ENCODE results near the gene DCAF10.
A peak's percentile ranks its signal among the peaks of the same experiment; 100 is the strongest.
"Not testable (repeated sequence)": the region's sequence is repeated elsewhere in the genome, so short reads cannot be mapped to it uniquely, and the experiment has no call there.

Gene DCAF10

DNA sequence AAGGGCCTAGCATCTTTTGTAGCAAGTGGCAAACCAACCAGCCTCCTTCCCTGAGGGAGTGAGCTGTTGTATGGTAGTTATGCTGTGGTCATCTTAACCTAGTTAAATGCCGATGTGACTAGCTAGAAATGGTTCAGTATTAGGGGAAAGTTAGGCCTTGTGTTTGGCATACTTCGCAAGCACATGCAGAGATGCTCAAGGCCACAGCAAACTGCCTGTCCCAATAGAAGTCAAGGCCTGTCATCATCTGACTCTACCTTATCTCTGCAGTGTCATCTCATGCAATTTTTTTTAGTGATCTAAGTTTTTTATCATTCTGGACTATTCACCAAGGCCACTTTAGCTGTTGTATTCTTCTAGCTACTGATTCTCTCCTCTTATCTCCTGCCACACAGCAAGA, 10.5 kb upstream of the DCAF10 start:
- H3K36me3 ChIP-seq (ENCODE audit: control insufficient read depth, insufficient read depth, low read length) = no peaks in the 10 kb centered on the region
- no CpG with 5 or more reads among the region's 2 CpGs for WGBS (ENCODE audit: insufficient coverage, insufficient read length)
- H3K9me3 ChIP-seq (ENCODE audit: control insufficient read depth, insufficient read depth, low read length) = no peaks in the 10 kb centered on the region
- no peak for DNase-seq (ENCODE audit: low read depth, low spot score)
- no peaks in the 10 kb centered on the region for H3K4me1 ChIP-seq (ENCODE audit: control insufficient read depth, insufficient read depth, low read length)
- no peak overlapping the region for H3K27ac ChIP-seq (ENCODE audit: low read length)
- no peak overlapping the region for H3K4me3 ChIP-seq (ENCODE audit: low read length)
- H3K27me3 ChIP-seq (ENCODE audit: control insufficient read depth, insufficient read depth, low read length) = no peaks in the 10 kb centered on the region

DNA sequence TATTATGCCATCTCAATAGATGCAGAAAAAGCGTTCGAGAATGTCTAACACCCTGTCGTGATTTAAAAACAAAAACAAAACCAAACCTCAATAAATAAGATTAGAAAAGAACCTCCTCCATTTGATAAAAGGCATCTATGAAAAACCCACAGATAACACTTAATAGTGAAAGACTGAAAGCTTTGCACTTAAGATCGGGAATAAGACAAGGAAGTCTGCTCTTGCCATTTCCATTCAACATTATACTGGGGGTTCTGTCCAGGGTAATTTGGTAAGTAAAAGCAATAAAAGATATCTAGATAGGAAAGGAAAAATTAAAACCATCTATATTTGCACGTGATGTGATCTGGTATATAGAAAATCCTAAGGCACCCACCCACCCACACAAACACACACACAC, 8.5 kb upstream of the DCAF10 start:
- DNase-seq (ENCODE audit: low read depth, low spot score) = no peak
- H3K4me3 ChIP-seq (ENCODE audit: low read length) = no peak overlapping the region
- no peaks in the 10 kb centered on the region for H3K4me1 ChIP-seq (ENCODE audit: control insufficient read depth, insufficient read depth, low read length)
- H3K27me3 ChIP-seq (ENCODE audit: control insufficient read depth, insufficient read depth, low read length) = no peaks in the 10 kb centered on the region
- H3K36me3 ChIP-seq (ENCODE audit: control insufficient read depth, insufficient read depth, low read length) = no peaks in the 10 kb centered on the region
- H3K9me3 ChIP-seq (ENCODE audit: control insufficient read depth, insufficient read depth, low read length) = no peaks in the 10 kb centered on the region
- no CpG with 5 or more reads among the region's 5 CpGs for WGBS (ENCODE audit: insufficient coverage, insufficient read length)
- no peak overlapping the region for H3K27ac ChIP-seq (ENCODE audit: low read length)

DNA sequence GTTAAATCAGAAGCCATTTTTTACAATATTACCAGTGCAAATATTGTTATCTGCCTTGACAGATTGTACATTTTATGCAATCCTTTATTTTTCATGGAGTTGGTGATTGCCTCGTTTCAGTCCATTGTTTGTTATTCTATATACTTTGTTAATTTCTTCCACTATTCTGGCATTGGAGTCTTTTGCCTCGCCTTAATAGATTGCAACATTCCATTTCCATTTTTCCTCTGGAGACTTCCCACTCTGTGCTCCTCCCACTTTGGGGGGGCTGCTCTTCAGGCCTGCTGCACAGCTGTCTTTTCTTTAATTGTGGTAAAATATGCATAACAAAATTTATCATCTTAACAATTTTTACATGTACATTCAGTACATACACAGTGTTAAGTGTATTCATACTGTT, 4.4 kb upstream of the DCAF10 start:
- WGBS (ENCODE audit: insufficient coverage, insufficient read length) = no CpG with 5 or more reads among the region's 2 CpGs

DNA sequence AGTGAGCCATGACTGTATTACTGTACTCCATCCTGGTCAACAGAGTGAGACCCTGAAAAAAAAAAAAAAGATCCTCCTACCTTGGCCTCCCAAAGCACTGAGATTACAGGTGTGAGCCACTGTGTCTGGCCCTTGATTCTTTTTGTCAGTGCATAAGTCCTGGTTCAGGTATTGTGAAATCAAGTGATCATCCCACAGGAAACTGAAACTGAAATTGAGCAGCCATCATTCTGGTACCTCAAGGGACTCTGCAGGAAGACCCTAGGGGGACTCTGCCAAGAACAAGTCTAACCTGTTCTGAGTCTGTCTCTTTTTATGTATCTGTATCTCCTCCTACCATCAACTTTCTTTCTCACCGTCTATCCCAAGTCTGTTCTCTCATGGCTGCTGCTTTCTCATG, 1.9 kb upstream of the DCAF10 start:
- Histone ChIP-seq H3K4me3 (ENCODE audit: low read length) (no peak overlapping the region), H3K27ac (ENCODE audit: low read length) (no peak overlapping the region), H3K9me3 (ENCODE audit: control insufficient read depth, insufficient read depth, low read length) (no peaks in the 10 kb centered on the region), H3K27me3 (ENCODE audit: control insufficient read depth, insufficient read depth, low read length) (no peaks in the 10 kb centered on the region), H3K36me3 (ENCODE audit: control insufficient read depth, insufficient read depth, low read length) (no peaks in the 10 kb centered on the region), H3K4me1 (ENCODE audit: control insufficient read depth, insufficient read depth, low read length) (no peaks in the 10 kb centered on the region)
- no CpG with 5 or more reads among the region's 1 CpG for WGBS (ENCODE audit: insufficient coverage, insufficient read length)
- DNase-seq (ENCODE audit: low read depth, low spot score) = no peak

More for the DNA sequence above, 4.4 kb upstream of the DCAF10 start:
- Histone ChIP-seq H3K4me1 (ENCODE audit: control insufficient read depth, insufficient read depth, low read length) (no peaks in the 10 kb centered on the region), H3K4me3 (ENCODE audit: low read length) (no peak overlapping the region), H3K36me3 (ENCODE audit: control insufficient read depth, insufficient read depth, low read length) (no peaks in the 10 kb centered on the region), H3K27ac (ENCODE audit: low read length) (no peak overlapping the region), H3K9me3 (ENCODE audit: control insufficient read depth, insufficient read depth, low read length) (no peaks in the 10 kb centered on the region), H3K27me3 (ENCODE audit: control insufficient read depth, insufficient read depth, low read length) (no peaks in the 10 kb centered on the region)
- DNase-seq (ENCODE audit: low read depth, low spot score) = no peak

DNA sequence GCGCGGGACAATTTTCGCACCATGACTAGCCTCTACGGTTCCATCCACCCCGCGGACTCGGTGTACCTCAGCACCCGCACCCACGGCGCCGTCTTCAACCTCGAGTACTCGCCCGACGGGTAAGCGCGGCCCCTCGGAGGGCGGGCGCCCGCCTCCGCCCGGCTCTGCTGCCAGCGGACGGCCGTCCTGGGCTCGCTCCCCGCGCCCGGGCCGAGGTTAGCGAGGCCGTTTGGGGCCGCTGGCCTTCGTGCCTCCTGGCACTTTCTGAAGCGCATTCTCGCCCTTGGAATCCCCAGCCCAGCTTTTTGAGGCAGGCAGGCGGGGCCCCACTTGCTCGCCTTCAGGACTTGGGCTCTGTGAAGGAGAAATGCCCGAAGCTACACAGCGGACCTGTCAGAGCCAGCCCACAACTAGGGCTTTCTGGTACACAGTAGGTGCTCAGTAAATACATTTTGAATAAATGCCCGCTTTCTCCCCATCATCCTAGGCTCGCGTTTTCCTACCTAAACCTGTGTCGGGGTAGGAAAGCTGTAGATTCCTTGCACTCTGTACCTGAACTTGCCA, 772 bp downstream of the DCAF10 start:
- Histone ChIP-seq H3K9me3 (ENCODE audit: control insufficient read depth, insufficient read depth, low read length) (no peaks in the 10 kb centered on the region), H3K4me1 (ENCODE audit: control insufficient read depth, insufficient read depth, low read length) (no peaks in the 10 kb centered on the region), H3K27me3 (ENCODE audit: control insufficient read depth, insufficient read depth, low read length) (no peaks in the 10 kb centered on the region), H3K4me3 (ENCODE audit: low read length) (peak overlapping the region; percentile 79), H3K36me3 (ENCODE audit: control insufficient read depth, insufficient read depth, low read length) (no peaks in the 10 kb centered on the region), H3K27ac (ENCODE audit: low read length) (no peak overlapping the region)
- WGBS (ENCODE audit: insufficient coverage, insufficient read length) = no CpG with 5 or more reads among the region's 45 CpGs
- DNase-seq (ENCODE audit: low read depth, low spot score) = no peak

DNA sequence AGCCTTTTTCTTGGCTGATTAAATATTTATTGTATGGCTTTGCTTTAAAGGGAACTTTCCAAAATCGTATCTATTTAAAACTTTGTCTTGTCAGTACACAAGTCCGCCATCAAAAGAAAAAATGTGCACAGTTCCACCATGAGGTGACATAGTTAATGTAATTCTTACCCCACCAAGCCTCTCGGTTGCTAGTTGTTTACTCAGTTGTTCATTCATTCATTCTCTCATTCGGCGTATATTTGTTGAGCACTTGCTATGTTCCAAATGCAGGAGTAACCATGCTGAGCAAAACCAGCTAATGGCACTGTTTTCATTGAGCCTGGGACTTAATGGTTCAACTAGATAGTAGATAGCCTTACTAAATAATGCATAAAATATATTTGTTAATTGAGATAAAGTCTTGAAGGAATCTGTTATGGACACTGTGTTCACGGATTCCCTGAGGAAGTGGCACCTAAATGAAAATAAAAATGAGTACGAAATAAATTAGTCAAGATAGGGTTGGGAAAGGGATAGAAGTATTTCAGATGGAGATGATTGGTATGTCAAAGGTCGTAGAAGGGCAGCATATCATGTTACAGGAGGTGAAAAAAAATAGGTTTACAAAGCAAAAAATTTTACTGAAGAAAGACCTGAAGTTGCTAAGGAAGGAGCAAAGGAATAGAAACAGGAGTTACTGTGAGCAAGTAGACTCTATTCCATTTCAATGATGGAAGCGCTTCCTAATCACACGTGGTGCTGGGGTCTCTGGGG, 1.5 kb downstream of the DCAF10 start:
- no peaks in the 10 kb centered on the region for H3K4me1 ChIP-seq (ENCODE audit: control insufficient read depth, insufficient read depth, low read length)
- DNase-seq (ENCODE audit: low read depth, low spot score) = no peak
- peak overlapping the region; percentile 79; the same call in 1 of the 2 replicates for H3K4me3 ChIP-seq (ENCODE audit: low read length)
- 100% methylated on average over 2 of the region's 10 CpGs for WGBS (ENCODE audit: insufficient coverage, insufficient read length)
- no peaks in the 10 kb centered on the region for H3K36me3 ChIP-seq (ENCODE audit: control insufficient read depth, insufficient read depth, low read length)
- H3K9me3 ChIP-seq (ENCODE audit: control insufficient read depth, insufficient read depth, low read length) = no peaks in the 10 kb centered on the region
- H3K27ac ChIP-seq (ENCODE audit: low read length) = no peak overlapping the region
- H3K27me3 ChIP-seq (ENCODE audit: control insufficient read depth, insufficient read depth, low read length) = no peaks in the 10 kb centered on the region

DNA sequence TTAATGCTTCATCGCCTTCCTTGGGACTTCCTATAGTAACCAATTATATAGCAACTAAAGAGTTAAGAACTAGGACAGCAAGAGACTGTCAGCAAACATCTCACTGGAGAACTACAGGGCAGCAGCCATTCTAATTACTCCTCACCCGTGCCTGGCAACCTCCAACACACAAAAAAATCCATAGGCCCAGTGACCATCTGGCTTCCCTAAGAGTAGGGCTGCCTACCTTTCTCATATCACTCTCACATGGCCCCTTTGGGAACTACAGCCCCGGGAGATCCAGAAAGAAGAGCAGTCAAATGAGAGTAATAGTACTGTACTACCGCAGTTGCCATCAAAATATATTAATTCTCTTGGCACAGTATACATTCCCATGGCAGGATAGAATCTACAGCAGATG, 5.7 kb downstream of the DCAF10 start:
- no peaks in the 10 kb centered on the region for H3K9me3 ChIP-seq (ENCODE audit: control insufficient read depth, insufficient read depth, low read length)
- H3K4me3 ChIP-seq (ENCODE audit: low read length) = no peak overlapping the region
- no peaks in the 10 kb centered on the region for H3K27me3 ChIP-seq (ENCODE audit: control insufficient read depth, insufficient read depth, low read length)
- H3K27ac ChIP-seq (ENCODE audit: low read length) = no peak overlapping the region
- WGBS (ENCODE audit: insufficient coverage, insufficient read length) = no CpG with 5 or more reads among the region's 4 CpGs
- no peaks in the 10 kb centered on the region for H3K36me3 ChIP-seq (ENCODE audit: control insufficient read depth, insufficient read depth, low read length)
- no peak for DNase-seq (ENCODE audit: low read depth, low spot score)
- H3K4me1 ChIP-seq (ENCODE audit: control insufficient read depth, insufficient read depth, low read length) = no peaks in the 10 kb centered on the region

DNA sequence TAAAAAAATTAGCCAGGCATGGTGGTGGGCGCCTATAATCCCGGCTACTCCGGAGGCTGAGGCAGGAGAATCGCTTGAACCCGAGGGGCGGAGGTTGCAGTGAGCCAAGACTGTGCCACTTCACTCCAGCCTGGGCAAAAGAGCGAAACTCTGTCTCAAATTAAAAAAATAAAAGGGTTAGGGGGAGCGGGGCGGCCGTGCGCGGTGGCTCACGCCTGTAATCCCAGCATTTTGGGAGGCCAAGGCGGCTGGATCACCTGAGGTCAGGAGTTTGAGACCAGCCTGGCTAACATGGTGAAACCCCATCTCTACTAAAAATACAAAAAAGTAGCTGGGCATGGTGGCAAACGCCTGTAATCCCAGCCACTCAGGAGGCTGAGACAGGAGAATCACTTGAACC, 9.1 kb downstream of the DCAF10 start:
- not testable (repeated sequence) for DNase-seq (ENCODE audit: low read depth, low spot score); H3K27ac ChIP-seq (ENCODE audit: low read length); H3K27me3 ChIP-seq (ENCODE audit: control insufficient read depth, insufficient read depth, low read length); H3K36me3 ChIP-seq (ENCODE audit: control insufficient read depth, insufficient read depth, low read length); H3K9me3 ChIP-seq (ENCODE audit: control insufficient read depth, insufficient read depth, low read length); H3K4me3 ChIP-seq (ENCODE audit: low read length); H3K4me1 ChIP-seq (ENCODE audit: control insufficient read depth, insufficient read depth, low read length)
- no CpG with 5 or more reads among the region's 15 CpGs for WGBS (ENCODE audit: insufficient coverage, insufficient read length)

DNA sequence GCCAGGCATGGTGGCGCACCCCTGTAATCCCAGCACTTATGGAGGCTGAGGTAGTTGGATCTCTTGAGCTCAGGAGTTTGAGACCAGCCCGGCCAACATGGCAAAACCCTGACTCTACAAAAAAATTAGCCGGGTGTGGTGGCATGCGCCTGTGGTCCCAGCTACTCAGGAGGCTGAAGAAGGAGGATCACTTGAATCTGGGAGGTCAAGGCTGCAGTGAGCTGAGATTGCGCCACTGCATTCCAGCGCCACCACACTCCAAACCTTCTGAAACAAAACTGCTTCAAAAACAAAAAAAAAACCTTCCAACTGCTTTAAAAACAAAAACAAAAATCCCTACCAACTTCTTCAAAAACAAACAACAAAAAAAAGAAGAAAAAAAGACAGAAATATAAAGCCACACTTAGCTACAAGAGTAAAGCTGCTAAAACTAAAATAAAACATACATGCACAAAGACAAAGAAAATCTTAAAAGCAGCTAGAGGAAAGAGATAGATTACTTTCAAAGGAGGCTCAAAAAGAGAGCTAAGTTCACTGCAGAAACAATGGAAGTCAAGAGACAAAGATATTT, 11.4 kb downstream of the DCAF10 start:
- no peaks in the 10 kb centered on the region for H3K4me1 ChIP-seq (ENCODE audit: control insufficient read depth, insufficient read depth, low read length)
- DNase-seq (ENCODE audit: low read depth, low spot score) = no peak
- WGBS (ENCODE audit: insufficient coverage, insufficient read length) = no CpG with 5 or more reads among the region's 6 CpGs
- no peak overlapping the region for H3K4me3 ChIP-seq (ENCODE audit: low read length)
- no peak overlapping the region for H3K27ac ChIP-seq (ENCODE audit: low read length)
- H3K36me3 ChIP-seq (ENCODE audit: control insufficient read depth, insufficient read depth, low read length) = no peaks in the 10 kb centered on the region
- H3K9me3 ChIP-seq (ENCODE audit: control insufficient read depth, insufficient read depth, low read length) = no peaks in the 10 kb centered on the region
- no peaks in the 10 kb centered on the region for H3K27me3 ChIP-seq (ENCODE audit: control insufficient read depth, insufficient read depth, low read length)

DNA sequence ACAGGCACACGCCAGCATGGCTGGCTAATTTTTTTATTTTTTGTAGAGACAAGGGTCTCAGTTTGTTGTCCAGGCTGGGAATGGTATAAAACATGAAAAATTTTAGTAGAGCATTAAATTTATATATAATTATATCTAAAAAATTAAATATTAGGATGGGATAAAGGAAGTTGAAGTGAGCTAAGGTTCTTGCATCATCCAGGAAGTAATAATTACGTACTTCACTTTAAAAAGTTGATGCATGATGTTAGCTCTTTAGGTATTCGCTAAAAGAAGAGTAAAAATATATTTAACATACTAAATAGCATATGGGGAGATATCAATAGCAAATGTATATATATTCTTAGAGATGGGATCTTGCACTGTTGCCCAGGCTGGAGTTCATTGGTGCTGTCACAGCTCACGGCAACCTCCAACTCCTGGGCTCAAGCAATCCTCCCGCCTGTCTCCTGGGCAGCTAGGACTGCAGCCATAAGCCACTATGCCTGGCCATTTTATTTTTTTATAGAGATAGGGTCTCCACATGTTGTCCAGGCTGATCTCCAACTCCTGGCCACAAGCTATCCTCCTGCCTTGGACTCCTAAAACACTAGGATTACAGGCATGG, 12.3 kb downstream of the DCAF10 start:
- no peak for DNase-seq (ENCODE audit: low read depth, low spot score)
- Histone ChIP-seq H3K4me3 (ENCODE audit: low read length) (no peak overlapping the region), H3K27me3 (ENCODE audit: control insufficient read depth, insufficient read depth, low read length) (no peaks in the 10 kb centered on the region), H3K4me1 (ENCODE audit: control insufficient read depth, insufficient read depth, low read length) (no peaks in the 10 kb centered on the region), H3K27ac (ENCODE audit: low read length) (no peak overlapping the region), H3K9me3 (ENCODE audit: control insufficient read depth, insufficient read depth, low read length) (no peaks in the 10 kb centered on the region), H3K36me3 (ENCODE audit: control insufficient read depth, insufficient read depth, low read length) (no peaks in the 10 kb centered on the region)
- WGBS (ENCODE audit: insufficient coverage, insufficient read length) = no CpG with 5 or more reads among the region's 5 CpGs
